GM10248 (cell line): ENCODE measurements around the gene ZNF568.

Source experiments
- CTCF ChIA-PET: fragments of 300-600 bp; sonication (Branson Sonifier 250); formaldehyde crosslinking; extraction: SDS; loops from one replicate; lab custom pipeline; 2021; ENCODE audit warnings: antibody characterized with exemption; lab: Yijun Ruan, JAX
- POLR2A ChIA-PET: fragments of 350-650 bp; sonication (Branson Sonifier 250); formaldehyde crosslinking; extraction: SDS; loops from one replicate; lab custom pipeline; 2020; ENCODE audit warnings: antibody characterized with exemption; lab: Yijun Ruan, JAX
- DNase-seq: peaks from one replicate; pipeline ENCODE4 v3.0.0; 2012; ENCODE audit errors: extremely low spot score
- CTCF ChIP-seq: IDR thresholded peaks from 2 replicates; pipeline ENCODE4 v1.5.1; 2012; ENCODE audit warnings: mild to moderate bottlenecking, low read depth; ENCODE audit errors: extremely low read depth, missing control alignments, control extremely low read depth

ZNF568 gene

GRCh38 chr19:36915992-36916830, at the start of gene ZNF568, which contains the start of gene ZNF829:
Gene ZNF568, plus strand, starts transcription at chr19:36916332. Its CDS starts 6,439 bp downstream, at chr19:36922771.
Gene ZNF829, minus strand, starts transcription at chr19:36916291. Its CDS starts 1,124 bp downstream, at chr19:36915167.
- POLR2A ChIA-PET: no interaction called here
- TF ChIP-seq CTCF: peak; percentile 64
- peak; percentile 89 for DNase-seq
- CTCF ChIA-PET: interaction anchor here (0.8 to 0.9 kb wide), 2 partner anchors 64 to 388 kb away, joined by 3 read pairs; partner anchors contain the start of gene ZNF260

- ChIA-PET CTCF (no interaction called here), POLR2A (no interaction called here)
- DNase-seq: no peak
- TF ChIP-seq CTCF: no peak
Observed at GRCh38 chr19:36876993-36877938, 38.9 kb upstream of the ZNF568 start.

- DNase-seq: no peak
- ChIA-PET CTCF (no interaction called here), POLR2A (no interaction called here)
- no peak for TF ChIP-seq CTCF
Observed at GRCh38 chr19:36891768-36892357, 24.3 kb upstream of the ZNF568 start.

GRCh38 chr19:36894849-36895383, 21.2 kb upstream of the ZNF568 start:
- ChIA-PET CTCF (no interaction called here), POLR2A (no interaction called here)
- DNase-seq: no peak
- TF ChIP-seq CTCF: no peak

GRCh38 chr19:36898422-36898821, 17.7 kb upstream of the ZNF568 start:
- CTCF ChIA-PET: interaction anchor here (0.7 to 1.1 kb wide), 2 partner anchors 9 to 28 kb away, joined by 3 read pairs; no protein-coding TSS in a partner anchor
- POLR2A ChIA-PET: no interaction called here
- DNase-seq: no peak
- TF ChIP-seq CTCF: no peak

GRCh38 chr19:36916991-36917390, 859 bp downstream of the ZNF568 start:
- no peak for DNase-seq
- ChIA-PET POLR2A (no interaction called here), CTCF (interaction anchor here (0.8 to 0.9 kb wide), 2 partner anchors 63 to 389 kb away, joined by 3 read pairs; partner anchors contain the start of gene ZNF260)
- no peak for TF ChIP-seq CTCF
